Activated B cell treated with CpG ODN at 0.5 μM for 24 hours (primary cell): ENCODE data around the gene ADAMTS7. TPM values are rescaled to one million over a fixed set of nuclear protein-coding genes. Genes with fewer than 3 reads are reported as not detected.
"Not testable (repeated sequence)": the region's sequence is repeated elsewhere in the genome, so short reads cannot be mapped to it uniquely, and the experiment has no call there.

ENCODE experiments used
- ATAC-seq: fragments of 200-7000 bp; cut with Tn5 transposase; one replicate; pipeline ENCODE4 v1.10.0; 2021; ENCODE audit warnings: low read depth, mild to moderate bottlenecking, moderate library complexity
- CTCF ChIA-PET: fragments of 350-600 bp; sonication (Branson Sonifier 250); formaldehyde crosslinking; loops from one replicate; lab custom pipeline; 2021; ENCODE audit warnings: antibody characterized with exemption; lab: Charles Lee
- POLR2A ChIA-PET: fragments of 350-600 bp; sonication (Branson Sonifier 250); formaldehyde crosslinking; loops from one replicate; lab custom pipeline; 2021; ENCODE audit warnings: antibody characterized with exemption; lab: Charles Lee
- DNase-seq: peaks from one replicate; pipeline ENCODE4 v3.0.0; 2022
- H3K27ac Mint-ChIP-seq: one replicate; pipeline ENCODE4 v1.8.0; 2020; ENCODE audit warnings: mixed read lengths
- H3K27me3 Mint-ChIP-seq: one replicate; pipeline ENCODE4 v1.8.0; 2021; ENCODE audit warnings: mixed read lengths
- H3K36me3 Mint-ChIP-seq: one replicate; pipeline ENCODE4 v1.8.0; 2021; ENCODE audit warnings: low read depth, mixed read lengths
- H3K4me1 Mint-ChIP-seq: one replicate; pipeline ENCODE4 v1.8.0; 2021; ENCODE audit warnings: mixed read lengths
- H3K4me3 Mint-ChIP-seq: one replicate; pipeline ENCODE4 v1.8.0; 2020; ENCODE audit warnings: mild to moderate bottlenecking, mixed read lengths
- H3K9me3 Mint-ChIP-seq: one replicate; pipeline ENCODE4 v1.8.0; 2020; ENCODE audit warnings: mixed read lengths
- CTCF ChIP-seq: fragments of 200-600 bp; IDR thresholded peaks from one replicate; pipeline ENCODE4 v1.8.0; 2022; ENCODE audit warnings: antibody characterized with exemption, mild to moderate bottlenecking
- intact Hi-C: fragments of 100-400 bp; cut with micrococcal nuclease; formaldehyde crosslinking; loops from one replicate; pipeline ENCODE4 v1.15.1; 2024
- total RNA-seq: library from RNA; stranded (reverse); gene quantifications from 2 replicates; pipeline ENCODE4 v1.2.3, GENCODE V29; 2022

Gene ADAMTS7
- total RNA-seq, 1 donor from 2014 or later: 14.1 TPM

GRCh38 chr15:78800806-78801205 is 10.5 kb downstream of the ADAMTS7 start:
- Mint-ChIP-seq H3K4me1 (no peaks in the 10 kb centered on the region), H3K36me3 (no peaks in the 10 kb centered on the region), H3K27me3 (no peaks in the 10 kb centered on the region), H3K27ac (no peak overlapping the region), H3K9me3 (no peaks in the 10 kb centered on the region), H3K4me3 (no peak overlapping the region)
- ATAC-seq: no peak
- TF ChIP-seq CTCF: no peak
- CTCF ChIA-PET: no interaction called here
- no peak for DNase-seq
- POLR2A ChIA-PET: no interaction called here
- intact Hi-C loops: no loop called here

GRCh38 chr15:78800189-78800588 is 11.1 kb downstream of the ADAMTS7 start:
- intact Hi-C loops: no loop called here
- H3K36me3 Mint-ChIP-seq: no peaks in the 10 kb centered on the region
- DNase-seq (no peak), ATAC-seq (no peak)
- TF ChIP-seq CTCF: no peak
- POLR2A ChIA-PET: no interaction called here
- no peak overlapping the region for H3K27ac Mint-ChIP-seq
- no peak overlapping the region for H3K4me3 Mint-ChIP-seq
- no peaks in the 10 kb centered on the region for H3K9me3 Mint-ChIP-seq
- no peaks in the 10 kb centered on the region for H3K27me3 Mint-ChIP-seq
- CTCF ChIA-PET: no interaction called here
- H3K4me1 Mint-ChIP-seq: no peaks in the 10 kb centered on the region

GRCh38 chr15:78799102-78799501 is 12.2 kb downstream of the ADAMTS7 start:
- DNase-seq, H3K4me3 Mint-ChIP-seq, H3K36me3 Mint-ChIP-seq, H3K4me1 Mint-ChIP-seq, ATAC-seq, H3K27ac Mint-ChIP-seq, H3K27me3 Mint-ChIP-seq, H3K9me3 Mint-ChIP-seq, POLR2A ChIA-PET, intact Hi-C loops: not testable (repeated sequence)
- CTCF ChIA-PET: interaction anchor here (0.7 kb wide), 1 partner anchor 82 kb away, joined by 4 read pairs; no protein-coding TSS in a partner anchor

GRCh38 chr15:78798355-78798754 is 12.9 kb downstream of the ADAMTS7 start:
- H3K9me3 Mint-ChIP-seq, H3K27ac Mint-ChIP-seq, DNase-seq, intact Hi-C loops, H3K4me3 Mint-ChIP-seq, H3K4me1 Mint-ChIP-seq, POLR2A ChIA-PET, CTCF ChIA-PET, H3K27me3 Mint-ChIP-seq, H3K36me3 Mint-ChIP-seq, ATAC-seq: not testable (repeated sequence)

GRCh38 chr15:78797951-78798350 is 13.3 kb downstream of the ADAMTS7 start:
- H3K27me3 Mint-ChIP-seq: no peaks in the 10 kb centered on the region
- no peaks in the 10 kb centered on the region for H3K36me3 Mint-ChIP-seq
- ChIA-PET POLR2A (no interaction called here), CTCF (no interaction called here)
- intact Hi-C loops: no loop called here
- ATAC-seq: no peak
- no peak overlapping the region for H3K4me3 Mint-ChIP-seq
- H3K4me1 Mint-ChIP-seq: no peaks in the 10 kb centered on the region
- no peak overlapping the region for H3K27ac Mint-ChIP-seq
- DNase-seq: no peak
- H3K9me3 Mint-ChIP-seq: no peaks in the 10 kb centered on the region
- no peak for TF ChIP-seq CTCF

- CTCF ChIA-PET: interaction anchor here (1.2 kb wide), 1 partner anchor 387 kb away, joined by 4 read pairs; no protein-coding TSS in a partner anchor
- no peak for TF ChIP-seq CTCF
- H3K4me3 Mint-ChIP-seq: no peak overlapping the region
- H3K36me3 Mint-ChIP-seq: no peaks in the 10 kb centered on the region
- H3K27me3 Mint-ChIP-seq: no peaks in the 10 kb centered on the region
- ATAC-seq (no peak), DNase-seq (no peak)
- H3K9me3 Mint-ChIP-seq: no peaks in the 10 kb centered on the region
- H3K27ac Mint-ChIP-seq: no peak overlapping the region
- POLR2A ChIA-PET: no interaction called here
- H3K4me1 Mint-ChIP-seq: no peaks in the 10 kb centered on the region
- intact Hi-C loops: no loop called here
These were observed 14.8 kb downstream of the ADAMTS7 start for GRCh38 chr15:78796510-78796909.
